GM18867 (cell line): ENCODE results near the gene EBF3.

ENCODE experiments used
- ATAC-seq: cut with Tn5 transposase; IDR thresholded peaks from one replicate; pipeline ENCODE4 v1.9.1; 2021; ENCODE audit warnings: mild to moderate bottlenecking, moderate library complexity; ENCODE audit not compliant: unreplicated experiment

The EBF3 gene

GRCh38 chr10:129855836-129856563 is 108.1 kb downstream of the EBF3 start:
- ATAC-seq, result no peak

GRCh38 chr10:129854796-129855705 is 109.0 kb downstream of the EBF3 start:
- ATAC-seq, result no peak

DNA sequence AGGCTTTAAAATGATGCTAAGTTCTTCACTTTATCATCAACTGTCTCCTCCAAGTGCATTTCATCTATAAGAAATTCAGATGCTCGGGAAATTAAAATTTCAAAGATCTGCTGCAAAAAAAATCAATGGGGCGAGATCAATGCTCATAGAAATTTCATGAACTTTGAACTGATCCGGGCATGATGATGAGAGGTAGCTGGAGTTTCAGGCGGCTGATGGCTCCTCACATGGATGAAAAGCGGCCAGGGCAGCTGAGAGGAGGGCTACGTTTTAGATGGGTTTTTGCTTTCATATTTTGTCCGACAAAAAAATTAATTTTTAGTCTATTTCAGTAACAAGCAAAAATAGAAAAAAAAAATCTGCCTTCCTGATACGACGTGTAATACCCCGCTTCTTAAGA is 109.9 kb downstream of the EBF3 start:
- no peak for ATAC-seq

GRCh38 chr10:129853562-129853903 is 110.5 kb downstream of the EBF3 start:
- ATAC-seq, result no peak

- ATAC-seq, result no peak
Observed at GRCh38 chr10:129852829-129853561, 111.1 kb downstream of the EBF3 start.

DNA sequence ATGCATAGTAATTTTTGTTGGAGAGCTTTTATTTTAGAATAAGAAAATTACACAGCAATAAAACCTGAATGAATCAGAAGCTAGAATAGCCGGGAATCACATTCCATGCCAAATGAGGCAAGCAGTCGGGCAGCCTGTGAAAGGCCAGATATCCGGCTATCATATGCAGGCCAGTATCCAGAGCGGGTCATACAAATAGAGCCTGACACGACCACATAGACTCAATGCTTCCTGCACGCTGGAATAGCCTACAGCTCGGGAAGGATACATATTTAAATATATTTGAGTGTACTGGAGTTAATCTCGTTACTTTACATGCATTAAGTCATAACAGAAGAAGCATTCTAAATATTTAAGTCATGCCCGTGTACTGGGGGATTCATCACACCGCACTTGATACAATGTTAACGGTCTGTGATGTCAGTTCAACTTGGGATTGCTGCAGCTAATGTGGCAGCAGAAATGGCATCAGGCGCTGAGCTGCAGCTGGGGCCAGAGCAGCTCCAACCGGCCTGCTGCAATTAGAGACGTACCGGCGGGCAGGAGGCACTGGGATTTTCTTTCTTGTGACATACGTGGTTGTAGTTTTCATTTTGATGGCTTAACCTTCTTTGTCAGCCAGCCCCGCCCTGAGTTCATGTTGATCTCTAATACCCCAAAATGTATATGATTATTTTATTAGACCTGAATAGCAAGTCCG is 112.0 kb downstream of the EBF3 start:
- no peak for ATAC-seq

DNA sequence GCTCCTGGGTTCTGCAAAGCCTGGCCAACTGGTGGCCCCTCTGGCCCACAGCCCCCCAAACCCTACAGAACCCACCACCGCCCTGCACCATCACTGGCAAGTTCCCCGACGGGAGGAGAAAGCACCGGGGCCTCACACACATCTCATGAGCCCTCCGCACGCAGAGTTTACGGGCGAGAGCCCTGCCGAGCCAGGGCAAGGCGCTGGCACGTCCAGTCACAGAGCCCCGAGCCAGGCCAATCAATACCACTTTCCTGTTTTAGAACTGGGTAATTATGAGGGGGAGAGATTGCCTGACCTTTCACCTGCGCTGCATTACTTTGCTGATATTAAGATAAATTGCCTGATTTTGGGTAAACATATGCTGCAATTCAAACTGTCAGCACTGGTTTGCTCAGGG is 113.3 kb downstream of the EBF3 start:
- ATAC-seq, result no peak

GRCh38 chr10:129850316-129850715 is 113.8 kb downstream of the EBF3 start:
- ATAC-seq, result no peak

- no peak for ATAC-seq
Observed at GRCh38 chr10:129849853-129850252, 114.2 kb downstream of the EBF3 start.

- no peak for ATAC-seq
Observed at GRCh38 chr10:129849452-129849750, 114.7 kb downstream of the EBF3 start.

GRCh38 chr10:129848696-129849451 is 115.2 kb downstream of the EBF3 start:
- no peak for ATAC-seq

DNA sequence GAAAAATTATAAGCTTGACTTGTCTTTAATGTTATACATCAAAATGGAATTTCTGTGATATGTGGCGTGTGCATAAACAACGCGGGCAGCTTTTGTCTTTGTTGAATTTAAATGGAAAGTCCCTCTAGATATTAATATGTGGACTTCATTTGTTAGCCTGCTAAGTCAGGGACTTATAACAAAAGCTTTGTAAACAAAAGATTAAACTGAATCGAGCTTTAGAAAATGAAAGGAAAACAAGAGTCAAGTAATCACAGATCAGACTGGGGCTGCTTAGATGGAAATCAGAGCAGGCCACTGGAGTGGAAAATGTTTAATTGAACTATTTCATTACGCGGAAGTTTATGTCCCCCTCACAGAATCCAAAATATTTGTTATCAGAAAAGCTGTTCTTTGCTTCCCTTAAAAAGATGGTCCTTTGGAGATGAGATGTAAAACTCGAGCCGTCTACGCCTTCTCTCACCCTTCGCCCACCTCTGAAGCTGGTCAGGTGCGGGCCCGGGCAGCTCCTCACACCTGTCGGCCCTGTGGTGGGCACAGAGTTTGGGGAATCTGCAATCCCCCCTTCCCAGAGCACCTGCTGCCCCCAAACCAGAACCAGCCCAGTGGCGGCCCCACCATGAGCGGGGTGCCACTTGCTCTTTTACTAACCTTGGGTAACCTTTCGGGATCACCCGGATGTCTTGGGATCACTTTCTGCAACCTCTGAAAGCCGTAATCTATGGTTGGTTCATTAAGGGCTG is 116.2 kb downstream of the EBF3 start:
- no peak for ATAC-seq

DNA sequence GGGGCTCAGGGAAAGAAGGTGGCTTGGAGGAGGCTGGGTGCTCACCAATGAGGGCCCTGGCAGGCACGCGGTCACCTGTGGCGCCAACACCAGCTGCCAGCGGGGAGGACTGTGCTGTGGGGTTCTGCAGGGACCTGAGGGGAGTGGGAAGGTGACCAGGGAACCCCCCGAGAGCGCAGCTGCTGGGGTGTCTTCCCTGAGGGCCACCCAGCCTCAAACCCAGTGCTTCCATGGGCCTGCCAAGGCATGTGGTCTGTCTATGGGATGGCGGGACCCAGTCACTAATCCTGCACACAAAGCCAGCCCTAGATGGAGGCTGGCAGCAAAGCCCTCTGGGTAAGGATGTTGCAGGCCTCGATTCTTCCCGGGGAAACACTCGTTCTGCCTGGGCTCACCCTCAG is 117.1 kb downstream of the EBF3 start:
- ATAC-seq, result no peak

- no peak for ATAC-seq
Observed at GRCh38 chr10:129845111-129845753, 118.8 kb downstream of the EBF3 start.

DNA sequence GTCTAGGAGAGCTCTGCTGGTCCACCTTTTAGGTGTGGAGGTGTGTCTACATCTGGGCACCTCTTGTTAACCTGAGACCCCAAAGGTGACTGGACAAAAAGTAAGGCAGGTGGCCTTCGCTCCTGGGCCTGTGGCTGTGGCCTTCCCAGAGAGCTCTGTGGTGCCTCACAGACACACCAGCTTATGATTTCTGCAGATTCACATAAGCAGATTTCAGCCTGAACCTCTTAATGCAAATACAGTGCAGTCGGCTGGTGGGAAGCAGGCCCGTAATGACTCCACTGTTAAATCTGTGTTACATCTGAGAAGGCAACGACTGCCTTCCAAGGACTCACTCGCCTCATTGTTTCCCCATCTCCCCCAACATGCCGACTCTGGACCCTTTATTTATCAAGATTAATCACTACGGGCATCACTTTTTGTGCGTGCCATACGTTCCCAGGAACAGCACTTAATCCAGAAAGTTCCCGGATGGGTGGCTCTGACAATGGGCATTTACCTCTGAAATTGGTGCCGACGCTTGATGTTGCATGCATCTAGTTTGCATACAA is 119.8 kb downstream of the EBF3 start:
- no peak for ATAC-seq

- no peak for ATAC-seq
Observed at GRCh38 chr10:129843702-129844101, 120.4 kb downstream of the EBF3 start.

DNA sequence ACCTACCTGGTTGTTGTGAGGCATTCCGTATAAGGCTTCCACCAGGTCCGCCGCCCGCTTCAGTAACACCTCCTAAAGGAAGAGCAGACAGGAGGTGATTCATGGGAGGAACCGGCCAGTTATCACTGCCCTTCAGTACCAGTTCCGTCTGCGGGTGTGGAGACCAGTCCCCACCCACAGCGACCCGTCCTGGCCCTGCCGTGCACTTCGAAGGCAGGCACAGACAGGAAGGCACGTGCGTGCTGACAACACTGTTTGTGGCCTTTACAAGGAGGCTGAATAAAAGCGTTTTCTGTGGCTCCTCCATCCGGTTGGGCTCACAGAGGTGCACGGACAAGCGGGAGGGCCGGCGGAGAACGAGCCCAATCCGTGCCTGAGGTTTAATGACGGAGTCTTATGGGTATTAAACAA is 120.9 kb downstream of the EBF3 start:
- no peak for ATAC-seq

GRCh38 chr10:129842031-129842430 is 122.0 kb downstream of the EBF3 start:
- no peak for ATAC-seq

DNA sequence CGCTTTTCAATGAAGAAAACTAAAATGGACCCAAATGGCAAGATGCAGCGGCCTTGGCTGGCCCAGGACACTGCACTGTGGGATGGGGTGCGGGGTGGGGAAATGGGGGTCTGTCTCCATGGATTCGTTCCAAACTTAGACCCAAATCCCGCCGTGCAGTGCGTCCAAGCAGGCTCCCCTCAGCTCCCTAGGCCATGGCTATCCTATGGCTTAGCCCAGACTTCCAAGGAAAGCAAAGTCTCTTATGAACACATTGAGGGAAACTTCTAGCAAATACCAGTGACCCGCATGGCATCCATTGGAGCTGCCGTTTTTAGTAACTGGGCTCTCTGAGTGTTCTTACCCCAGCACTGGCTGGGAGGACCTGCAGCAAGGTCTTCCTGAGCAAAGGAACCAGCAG is 122.5 kb downstream of the EBF3 start:
- ATAC-seq, result no peak
